Measurements from ENCODE around the gene ZBTB32. TPM values are rescaled to one million over a fixed set of nuclear protein-coding genes. Genes with fewer than 3 reads are reported as not detected.
"Not testable (repeated sequence)": the region's sequence is repeated elsewhere in the genome, so short reads cannot be mapped to it uniquely, and the experiment has no call there.

The ZBTB32 gene
- total RNA-seq = not detected
- 1 to 10 TPM in 1 of 3 donors, not detected in 2; 3.1 TPM for polyA plus RNA-seq

- Histone ChIP-seq H3K9me3 (no peaks in the 10 kb centered on the region), H3K27me3 (peaks cover 0 to 20% (median 0%) of the 10 kb centered on the region in 3 donors), H3K4me1 (peaks cover 0 to 12% (median 12%) of the 10 kb centered on the region in 4 donors), H3K27ac (no peak within 1 kb of the TSS), H3K36me3 (no peaks in the 10 kb centered on the region), H3K4me3 (no peak within 1 kb of the TSS)
- TF ChIP-seq POLR2AphosphoS5 (IDR thresholded peaks at IDR 0.05) = no peak
- WGBS, 2 donors = 34 to 37% methylated on average over 24 of the region's 24 CpGs
- no peak for DNase-seq
- intact Hi-C loops (cut with DNase I) = loop anchor here (5.0 kb wide), 1 partner anchor 62 kb away; the partner anchor contains the start of gene ETV2
Measured at GRCh38 chr19:35704218-35704617, at the start of gene ZBTB32. Gene ZBTB32, plus strand, starts transcription at chr19:35704558. Its CDS starts 10,069 bp downstream, at chr19:35714627.

GRCh38 chr19:35654828-35655227, 49.5 kb upstream of the ZBTB32 start:
- WGBS, 2 donors = 95 to 97% methylated on average over 6 of the region's 6 CpGs
- H3K4me3 ChIP-seq; H3K27me3 ChIP-seq; intact Hi-C loops (cut with DNase I); DNase-seq; H3K27ac ChIP-seq; H3K9me3 ChIP-seq: not testable (repeated sequence)
- H3K4me1 ChIP-seq = peaks cover 0 to 13% (median 4%) of the 10 kb centered on the region in 4 donors
- H3K36me3 ChIP-seq = peaks cover 18 to 92% (median 73%) of the 10 kb centered on the region in 4 donors

GRCh38 chr19:35655600-35655999, 48.8 kb upstream of the ZBTB32 start:
- peaks cover 0 to 7% (median under 1%) of the 10 kb centered on the region in 4 donors for H3K4me1 ChIP-seq
- H3K9me3 ChIP-seq = no peaks in the 10 kb centered on the region
- no peak overlapping the region for H3K4me3 ChIP-seq
- TF ChIP-seq EP300 (IDR thresholded peaks at IDR 0.05) = no peak
- TF ChIP-seq POLR2A (IDR thresholded peaks at IDR 0.05) = no peak
- no peak for TF ChIP-seq CTCF (IDR thresholded peaks at IDR 0.05)
- TF ChIP-seq POLR2AphosphoS5 (IDR thresholded peaks at IDR 0.05) = no peak
- 94 to 97% methylated on average over 4 of the region's 4 CpGs for WGBS, 2 donors
- no peak overlapping the region for H3K27ac ChIP-seq
- H3K27me3 ChIP-seq = no peaks in the 10 kb centered on the region
- H3K36me3 ChIP-seq = peaks cover 21 to 99% (median 75%) of the 10 kb centered on the region in 4 donors
- no peak for DNase-seq
- intact Hi-C loops (cut with DNase I) = no loop called here

- Histone ChIP-seq H3K27me3 (no peaks in the 10 kb centered on the region), H3K27ac (no peak overlapping the region), H3K9me3 (no peaks in the 10 kb centered on the region), H3K4me1 (no peaks in the 10 kb centered on the region), H3K36me3 (peaks cover 21 to 100% (median 72%) of the 10 kb centered on the region in 4 donors), H3K4me3 (no peak overlapping the region)
- peak; percentile 14 for DNase-seq
- intact Hi-C loops (cut with DNase I) = no loop called here
- 90 to 95% methylated on average over 6 of the region's 6 CpGs for WGBS, 2 donors
- TF ChIP-seq EP300 (IDR thresholded peaks at IDR 0.05) (no peak), POLR2A (IDR thresholded peaks at IDR 0.05) (no peak), CTCF (IDR thresholded peaks at IDR 0.05) (no peak), POLR2AphosphoS5 (IDR thresholded peaks at IDR 0.05) (no peak)
Measured at GRCh38 chr19:35656700-35657099, 47.7 kb upstream of the ZBTB32 start.

- H3K27me3 ChIP-seq = no peaks in the 10 kb centered on the region
- DNase-seq = no peak
- intact Hi-C loops (cut with DNase I) = no loop called here
- no peak overlapping the region for H3K4me3 ChIP-seq
- 82 to 86% methylated on average over 15 of the region's 15 CpGs for WGBS, 2 donors
- no peaks in the 10 kb centered on the region for H3K9me3 ChIP-seq
- peaks cover 21 to 100% (median 68%) of the 10 kb centered on the region in 4 donors for H3K36me3 ChIP-seq
- TF ChIP-seq POLR2A (IDR thresholded peaks at IDR 0.05) (no peak), EP300 (IDR thresholded peaks at IDR 0.05) (no peak), CTCF (IDR thresholded peaks at IDR 0.05) (no peak), POLR2AphosphoS5 (IDR thresholded peaks at IDR 0.05) (no peak)
- no peak overlapping the region for H3K27ac ChIP-seq
- no peaks in the 10 kb centered on the region for H3K4me1 ChIP-seq
Measured at GRCh38 chr19:35657904-35658700, 46.3 kb upstream of the ZBTB32 start.
